ENCODE measurements around the gene CD81. TPM values are rescaled to one million over a fixed set of nuclear protein-coding genes. Genes with fewer than 3 reads are reported as not detected.

Gene CD81
- total RNA-seq, 1 donor from 2014 or later, result 441 TPM

DNA sequence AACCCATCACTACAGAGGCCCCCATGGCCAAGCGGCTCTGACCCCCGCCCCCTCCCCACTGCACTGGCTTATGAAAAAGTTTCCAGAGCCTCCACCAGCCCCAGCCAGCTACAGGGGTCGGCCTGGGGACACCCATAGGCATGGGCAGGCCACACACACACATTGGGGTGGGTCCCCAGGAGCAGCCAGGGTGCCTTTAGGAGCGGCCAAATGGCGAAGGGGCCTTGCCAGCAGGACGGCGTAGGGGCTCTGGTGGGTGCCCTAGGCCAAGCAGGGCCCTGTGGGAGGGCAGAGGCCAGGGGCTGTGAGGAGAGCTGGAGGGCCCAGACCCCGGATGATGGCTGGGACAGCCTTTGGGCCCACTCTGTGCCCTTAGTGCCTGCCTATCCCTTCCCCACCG is 33.5 kb downstream of the CD81 start:
- DNase-seq (ENCODE audit: low spot score), result no peak
- Mint-ChIP-seq H3K27me3 (ENCODE audit: low read depth) (no peaks in the 10 kb centered on the region), H3K27ac (ENCODE audit: unreplicated experiment) (no peak overlapping the region), H3K4me3 (ENCODE audit: unreplicated experiment) (no peak overlapping the region), H3K4me1 (ENCODE audit: low read depth) (no peaks in the 10 kb centered on the region), H3K9me3 (ENCODE audit: low read depth) (no peaks in the 10 kb centered on the region), H3K36me3 (ENCODE audit: low read depth) (no peaks in the 10 kb centered on the region)
- TF ChIP-seq, protein P1, sequence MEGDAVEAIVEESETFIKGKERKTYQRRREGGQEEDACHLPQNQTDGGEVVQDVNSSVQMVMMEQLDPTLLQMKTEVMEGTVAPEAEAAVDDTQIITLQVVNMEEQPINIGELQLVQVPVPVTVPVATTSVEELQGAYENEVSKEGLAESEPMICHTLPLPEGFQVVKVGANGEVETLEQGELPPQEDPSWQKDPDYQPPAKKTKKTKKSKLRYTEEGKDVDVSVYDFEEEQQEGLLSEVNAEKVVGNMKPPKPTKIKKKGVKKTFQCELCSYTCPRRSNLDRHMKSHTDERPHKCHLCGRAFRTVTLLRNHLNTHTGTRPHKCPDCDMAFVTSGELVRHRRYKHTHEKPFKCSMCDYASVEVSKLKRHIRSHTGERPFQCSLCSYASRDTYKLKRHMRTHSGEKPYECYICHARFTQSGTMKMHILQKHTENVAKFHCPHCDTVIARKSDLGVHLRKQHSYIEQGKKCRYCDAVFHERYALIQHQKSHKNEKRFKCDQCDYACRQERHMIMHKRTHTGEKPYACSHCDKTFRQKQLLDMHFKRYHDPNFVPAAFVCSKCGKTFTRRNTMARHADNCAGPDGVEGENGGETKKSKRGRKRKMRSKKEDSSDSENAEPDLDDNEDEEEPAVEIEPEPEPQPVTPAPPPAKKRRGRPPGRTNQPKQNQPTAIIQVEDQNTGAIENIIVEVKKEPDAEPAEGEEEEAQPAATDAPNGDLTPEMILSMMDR (IDR thresholded peaks at IDR 0.05), result no peak

DNA sequence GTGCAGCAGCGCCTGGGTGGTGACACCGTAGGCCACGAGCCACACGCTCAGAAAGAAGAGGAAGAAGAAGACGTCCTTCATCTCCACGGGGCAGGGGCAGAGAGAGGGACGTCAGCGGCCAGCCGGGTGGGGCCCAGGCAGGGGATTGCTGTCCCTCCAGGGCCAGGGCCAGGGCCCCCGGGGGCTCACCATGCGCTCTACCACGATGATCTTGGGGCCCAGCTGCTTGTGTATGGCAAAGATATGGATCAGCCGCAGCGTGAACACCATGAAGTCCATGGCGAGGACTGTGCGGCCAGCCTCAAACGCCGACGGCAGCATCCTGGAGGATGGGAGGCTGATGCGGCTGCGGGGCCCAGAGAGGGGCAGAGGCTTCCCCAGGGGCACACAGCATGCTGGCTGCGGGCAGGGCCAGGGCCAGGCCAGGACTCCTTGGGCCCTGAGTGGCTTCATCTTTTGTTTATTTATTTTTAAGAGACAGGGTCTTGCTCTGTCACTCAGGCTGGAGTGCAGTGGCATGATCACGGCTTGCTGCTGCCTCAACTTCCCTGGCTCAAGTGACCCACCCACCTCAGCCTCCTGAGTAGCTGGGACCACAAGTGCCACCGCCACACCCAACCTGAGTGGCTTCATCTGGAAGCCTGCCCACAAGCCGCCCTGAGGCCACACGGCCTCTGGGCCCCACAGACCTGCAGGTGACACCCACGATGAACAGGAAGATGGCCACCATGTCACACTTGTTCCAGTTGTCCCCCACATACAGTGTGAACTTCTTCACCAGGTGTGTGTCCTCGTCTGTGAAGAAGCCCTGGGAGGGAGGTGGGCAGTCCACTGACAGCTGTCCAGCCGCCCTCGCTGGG is 34.6 kb downstream of the CD81 start:
- DNase-seq (ENCODE audit: low spot score), result no peak
- H3K27me3 Mint-ChIP-seq (ENCODE audit: low read depth), result no peaks in the 10 kb centered on the region
- H3K4me1 Mint-ChIP-seq (ENCODE audit: low read depth), result no peaks in the 10 kb centered on the region
- no peak overlapping the region for H3K27ac Mint-ChIP-seq (ENCODE audit: unreplicated experiment)
- H3K4me3 Mint-ChIP-seq (ENCODE audit: unreplicated experiment), result no peak overlapping the region
- TF ChIP-seq, protein P1 (IDR thresholded peaks at IDR 0.05), result no peak
- no peaks in the 10 kb centered on the region for H3K9me3 Mint-ChIP-seq (ENCODE audit: low read depth)
- H3K36me3 Mint-ChIP-seq (ENCODE audit: low read depth), result no peaks in the 10 kb centered on the region

DNA sequence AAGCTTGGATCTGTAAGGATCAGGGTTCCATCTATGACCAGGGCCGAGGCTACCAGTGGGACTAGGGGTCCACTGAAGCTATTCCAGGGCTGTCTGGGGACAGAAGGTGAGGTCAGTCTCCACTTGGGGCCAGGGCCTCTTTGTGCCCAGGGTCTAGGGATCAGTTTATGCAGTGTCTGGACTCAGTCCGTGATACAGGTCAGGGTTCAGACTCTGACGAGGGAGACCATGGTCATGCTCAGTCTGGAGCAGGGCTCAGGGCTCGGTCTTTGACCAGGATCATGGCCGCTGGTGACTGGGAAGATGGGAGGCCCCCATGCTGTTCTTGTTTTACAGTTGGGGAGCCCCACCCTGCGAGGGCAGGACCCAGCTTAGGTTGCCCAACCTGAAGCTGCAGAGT is 35.2 kb downstream of the CD81 start:
- H3K4me3 Mint-ChIP-seq (ENCODE audit: unreplicated experiment), result no peak overlapping the region
- no peaks in the 10 kb centered on the region for H3K4me1 Mint-ChIP-seq (ENCODE audit: low read depth)
- H3K27ac Mint-ChIP-seq (ENCODE audit: unreplicated experiment), result no peak overlapping the region
- no peaks in the 10 kb centered on the region for H3K27me3 Mint-ChIP-seq (ENCODE audit: low read depth)
- no peaks in the 10 kb centered on the region for H3K9me3 Mint-ChIP-seq (ENCODE audit: low read depth)
- H3K36me3 Mint-ChIP-seq (ENCODE audit: low read depth), result no peaks in the 10 kb centered on the region
- DNase-seq (ENCODE audit: low spot score), result no peak
- TF ChIP-seq, protein P1 (IDR thresholded peaks at IDR 0.05), result no peak

DNA sequence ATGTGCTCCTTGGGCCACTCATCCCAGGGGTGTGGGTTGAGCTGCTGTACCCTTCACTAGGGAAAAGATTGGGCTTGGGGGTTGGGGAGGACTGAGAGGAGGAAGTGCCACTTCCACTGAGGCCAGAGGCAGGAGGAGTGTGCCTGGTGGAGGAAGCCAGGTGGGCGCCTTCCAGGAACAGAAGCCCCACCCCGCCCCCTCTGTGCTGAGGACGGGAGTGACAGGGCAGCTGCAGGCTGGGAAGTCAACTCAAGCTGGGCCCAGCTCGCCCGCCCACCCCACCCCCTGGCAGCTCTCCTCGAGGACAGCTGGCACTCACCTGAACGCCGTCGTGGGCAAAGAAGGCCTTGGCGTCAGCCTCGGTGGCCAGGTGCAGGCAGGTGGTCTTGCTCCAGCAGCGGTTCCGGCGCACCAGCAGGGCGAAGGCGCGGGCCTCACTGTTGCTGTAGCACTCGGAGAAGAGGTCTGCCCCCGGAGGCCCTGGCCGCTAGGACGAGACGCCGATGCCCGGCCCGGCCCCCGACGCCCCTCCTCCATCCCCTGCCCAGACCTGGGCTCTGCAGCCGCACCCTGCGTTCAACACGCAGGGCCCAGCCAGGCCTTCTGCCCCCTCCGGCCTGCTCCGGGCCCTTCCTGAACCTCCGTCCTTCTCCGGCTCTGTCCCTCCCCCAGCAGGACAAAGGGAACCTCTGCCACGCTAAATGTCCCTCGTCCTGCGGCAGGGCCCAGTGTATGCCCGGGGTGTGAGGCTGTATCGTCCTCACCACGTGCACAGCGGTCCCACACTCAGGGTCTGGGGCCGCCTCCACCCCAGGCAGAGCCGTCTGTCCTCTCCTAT is 36.9 kb downstream of the CD81 start:
- Mint-ChIP-seq H3K4me1 (ENCODE audit: low read depth) (no peaks in the 10 kb centered on the region), H3K4me3 (ENCODE audit: unreplicated experiment) (no peak overlapping the region), H3K27ac (ENCODE audit: unreplicated experiment) (no peak overlapping the region), H3K9me3 (ENCODE audit: low read depth) (no peaks in the 10 kb centered on the region), H3K36me3 (ENCODE audit: low read depth) (no peaks in the 10 kb centered on the region), H3K27me3 (ENCODE audit: low read depth) (no peaks in the 10 kb centered on the region)
- TF ChIP-seq, protein P1 (IDR thresholded peaks at IDR 0.05), result no peak
- DNase-seq (ENCODE audit: low spot score), result no peak

DNA sequence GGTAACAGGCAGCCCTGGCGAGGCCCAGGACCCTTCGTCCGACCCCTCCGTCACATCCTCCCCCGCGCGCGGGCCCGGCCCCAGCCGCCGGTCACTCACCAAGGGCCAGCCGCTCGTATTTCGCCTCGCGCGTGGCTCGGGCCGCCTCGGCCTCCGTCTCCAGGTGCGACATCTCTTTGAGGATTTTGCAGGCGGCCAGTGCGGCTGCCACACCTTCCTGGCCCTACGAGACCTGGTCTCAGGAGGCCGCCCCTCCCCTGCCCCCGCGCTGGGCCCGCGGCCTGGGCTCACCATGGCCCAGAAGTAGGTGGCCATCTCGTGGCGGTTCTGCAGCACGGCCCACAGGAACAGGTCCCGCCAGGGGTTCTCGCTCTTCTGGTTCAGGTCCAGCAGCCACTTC is 37.5 kb downstream of the CD81 start:
- H3K4me1 Mint-ChIP-seq (ENCODE audit: low read depth), result no peaks in the 10 kb centered on the region
- no peak overlapping the region for H3K4me3 Mint-ChIP-seq (ENCODE audit: unreplicated experiment)
- H3K27ac Mint-ChIP-seq (ENCODE audit: unreplicated experiment), result no peak overlapping the region
- H3K36me3 Mint-ChIP-seq (ENCODE audit: low read depth), result no peaks in the 10 kb centered on the region
- no peaks in the 10 kb centered on the region for H3K9me3 Mint-ChIP-seq (ENCODE audit: low read depth)
- no peaks in the 10 kb centered on the region for H3K27me3 Mint-ChIP-seq (ENCODE audit: low read depth)
- TF ChIP-seq, protein P1 (IDR thresholded peaks at IDR 0.05), result no peak
- DNase-seq (ENCODE audit: low spot score), result no peak

Measured in chondrocyte (in vitro differentiated cells).